CD4-positive, alpha-beta T cell (primary cell): ENCODE measurements around the gene APOBEC3A. TPM values are rescaled to one million over a fixed set of nuclear protein-coding genes. Genes with fewer than 3 reads are reported as not detected.

Experiments used
- ATAC-seq: fragments of 200-7000 bp; cut with Tn5 transposase; one replicate; pipeline ENCODE4 v1.10.0; 2022; ENCODE audit warnings: mild to moderate bottlenecking; ENCODE audit not compliant: poor library complexity
- CTCF ChIA-PET: fragments of 350-600 bp; sonication (Branson Sonifier 250); formaldehyde crosslinking; loops from one replicate; lab custom pipeline; 2021; ENCODE audit warnings: antibody characterized with exemption, inconsistent platforms; lab: Charles Lee
- POLR2A ChIA-PET: fragments of 350-600 bp; sonication (Branson Sonifier 250); formaldehyde crosslinking; loops from one replicate; lab custom pipeline; 2021; ENCODE audit warnings: antibody characterized with exemption, inconsistent platforms; lab: Charles Lee
- DNase-seq, 14 experiments: peaks; one replicate each; pipeline ENCODE4 v3.0.0-alpha.2; 2013 to 2020; ENCODE audit warnings: mixed read lengths in 2 of 14
- H3K27ac ChIP-seq, 2 donors: one replicate each; pipeline versions ENCODE4 v1.5.1 to v1.7.0; 2013; ENCODE audit warnings: low read length in 2 of 2, low read depth in 1 of 2, mild to moderate bottlenecking in 1 of 2
- H3K27me3 ChIP-seq, 2 experiments: 1 replicate in 1 of 2; 2 replicates in 1 of 2; pipeline versions ENCODE4 v1.6.1 to v1.7.0; 2013; ENCODE audit warnings: low read length in 2 of 2, control low read depth in 1 of 2, mild to moderate bottlenecking in 1 of 2, moderate library complexity in 1 of 2; ENCODE audit not compliant: insufficient read depth in 2 of 2, control insufficient read depth in 1 of 2
- H3K36me3 ChIP-seq: one replicate; pipeline ENCODE4 v1.6.1; 2013; ENCODE audit warnings: low read length, control low read depth; ENCODE audit not compliant: insufficient read depth
- H3K4me1 ChIP-seq: one replicate; pipeline ENCODE4 v1.6.1; 2013; ENCODE audit warnings: low read length, control low read depth; ENCODE audit not compliant: insufficient read depth
- H3K4me3 ChIP-seq: one replicate; pipeline ENCODE4 v1.5.1; 2013; ENCODE audit warnings: mild to moderate bottlenecking, low read length, moderate library complexity
- H3K9me3 ChIP-seq, 2 experiments: 1 replicate in 1 of 2; 2 replicates in 1 of 2; pipeline versions ENCODE4 v1.6.1 to v1.7.0; 2013; ENCODE audit warnings: low read length in 2 of 2, mild to moderate bottlenecking in 2 of 2, control low read depth in 1 of 2, moderate library complexity in 1 of 2; ENCODE audit not compliant: control insufficient read depth in 1 of 2, insufficient read depth in 1 of 2
- H3K27ac Mint-ChIP-seq: one replicate; pipeline ENCODE4 v1.8.0; 2020; ENCODE audit warnings: mixed read lengths
- H3K27me3 Mint-ChIP-seq: one replicate; pipeline ENCODE4 v1.8.0; 2021; ENCODE audit warnings: mixed read lengths
- H3K36me3 Mint-ChIP-seq: one replicate; pipeline ENCODE4 v1.8.0; 2021; ENCODE audit warnings: low read depth, mixed read lengths
- H3K4me1 Mint-ChIP-seq: one replicate; pipeline ENCODE4 v1.8.0; 2021; ENCODE audit warnings: low read depth, mixed read lengths
- H3K4me3 Mint-ChIP-seq: one replicate; pipeline ENCODE4 v1.8.0; 2020; ENCODE audit warnings: mild to moderate bottlenecking, mixed read lengths
- H3K9me3 Mint-ChIP-seq: one replicate; pipeline ENCODE4 v1.8.0; 2020; ENCODE audit warnings: mixed read lengths
- intact Hi-C, 2 experiments: fragments of 100-400 bp; cut with DNase I in 1 of 2; cut with micrococcal nuclease in 1 of 2; formaldehyde crosslinking; loops; one replicate each; pipeline versions ENCODE4 v1.15.1 to v1.9.0; 2023 to 2025; cut with DNase I, micrococcal nuclease
- total RNA-seq, 174 experiments: library from RNA in 2 of 174; stranded (reverse) in 2 of 174; gene quantifications; one replicate each; pipeline ENCODE4 v1.2.3 and lab custom pipeline; 2021 to 2026
- TF ChIP-seq, protein P1 (sequence below): fragments of 200-600 bp; IDR thresholded peaks from one replicate; pipeline ENCODE4 v1.8.0; 2022; ENCODE audit warnings: antibody characterized with exemption, mild to moderate bottlenecking

The APOBEC3A gene
- total RNA-seq, 2 experiments from 2014 or later: 0.74 to 1.6 TPM

DNA sequence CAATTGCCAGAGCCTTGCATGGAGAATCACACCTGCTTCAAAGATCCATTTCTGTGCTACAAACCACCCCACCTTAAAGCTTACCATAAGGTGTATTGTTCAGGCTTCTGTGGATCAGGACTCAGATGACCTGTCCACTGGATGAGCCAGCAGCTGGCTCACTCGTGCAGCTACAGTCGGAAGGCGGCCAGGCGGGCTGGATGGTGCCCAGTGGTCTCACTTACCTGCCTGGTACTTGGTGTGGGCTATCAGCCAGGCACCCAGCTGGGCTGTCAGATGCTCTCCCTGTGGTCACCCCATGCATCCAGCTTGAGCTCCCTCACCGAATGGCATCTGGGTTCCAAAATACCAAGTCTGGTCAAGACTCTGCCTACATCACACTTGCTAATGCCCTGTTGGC is 13.8 kb downstream of the APOBEC3A start:
- Mint-ChIP-seq H3K27ac (no peak overlapping the region), H3K27me3 (peaks cover 24% of the 10 kb centered on the region), H3K36me3 (no peaks in the 10 kb centered on the region), H3K9me3 (no peaks in the 10 kb centered on the region), H3K4me3 (no peak overlapping the region), H3K4me1 (peaks cover 4% of the 10 kb centered on the region)
- DNase-seq (no peak), ATAC-seq (no peak)
- H3K27ac ChIP-seq: no peak overlapping the region
- no peaks in the 10 kb centered on the region for H3K36me3 ChIP-seq
- H3K4me3 ChIP-seq: no peak overlapping the region
- TF ChIP-seq, protein P1, sequence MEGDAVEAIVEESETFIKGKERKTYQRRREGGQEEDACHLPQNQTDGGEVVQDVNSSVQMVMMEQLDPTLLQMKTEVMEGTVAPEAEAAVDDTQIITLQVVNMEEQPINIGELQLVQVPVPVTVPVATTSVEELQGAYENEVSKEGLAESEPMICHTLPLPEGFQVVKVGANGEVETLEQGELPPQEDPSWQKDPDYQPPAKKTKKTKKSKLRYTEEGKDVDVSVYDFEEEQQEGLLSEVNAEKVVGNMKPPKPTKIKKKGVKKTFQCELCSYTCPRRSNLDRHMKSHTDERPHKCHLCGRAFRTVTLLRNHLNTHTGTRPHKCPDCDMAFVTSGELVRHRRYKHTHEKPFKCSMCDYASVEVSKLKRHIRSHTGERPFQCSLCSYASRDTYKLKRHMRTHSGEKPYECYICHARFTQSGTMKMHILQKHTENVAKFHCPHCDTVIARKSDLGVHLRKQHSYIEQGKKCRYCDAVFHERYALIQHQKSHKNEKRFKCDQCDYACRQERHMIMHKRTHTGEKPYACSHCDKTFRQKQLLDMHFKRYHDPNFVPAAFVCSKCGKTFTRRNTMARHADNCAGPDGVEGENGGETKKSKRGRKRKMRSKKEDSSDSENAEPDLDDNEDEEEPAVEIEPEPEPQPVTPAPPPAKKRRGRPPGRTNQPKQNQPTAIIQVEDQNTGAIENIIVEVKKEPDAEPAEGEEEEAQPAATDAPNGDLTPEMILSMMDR: no peak
- ChIA-PET CTCF (interaction anchor here (0.7 kb wide), 1 partner anchor 32 kb away, joined by 3 read pairs; no protein-coding TSS in a partner anchor), POLR2A (no interaction called here)
- no peaks in the 10 kb centered on the region for H3K9me3 ChIP-seq
- H3K27me3 ChIP-seq: no peaks in the 10 kb centered on the region
- intact Hi-C loops: no loop called here
- peaks cover 34% of the 10 kb centered on the region for H3K4me1 ChIP-seq

DNA sequence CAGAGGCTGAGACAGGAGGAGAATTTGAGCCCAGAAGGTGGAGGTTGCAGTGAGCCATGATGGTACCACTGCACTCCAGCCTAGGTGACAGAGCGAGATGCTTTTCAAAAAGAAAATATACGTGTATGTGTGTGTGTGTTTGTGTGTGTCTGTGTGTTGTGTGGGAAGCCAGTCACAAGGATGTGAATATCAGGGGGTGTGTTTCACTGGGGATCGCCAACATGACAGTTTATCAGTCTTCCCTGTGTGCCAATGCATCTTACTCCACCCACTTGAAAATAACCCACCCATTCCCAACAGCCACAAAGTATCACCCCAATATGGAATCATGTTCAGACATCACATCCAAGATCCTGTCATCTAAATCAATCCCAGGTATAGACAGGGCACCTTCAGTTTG is 14.4 kb downstream of the APOBEC3A start:
- CTCF ChIA-PET: no interaction called here
- intact Hi-C loops: no loop called here
- POLR2A ChIA-PET: no interaction called here
- Histone ChIP-seq H3K27me3 (no peaks in the 10 kb centered on the region), H3K4me3 (no peak overlapping the region), H3K4me1 (peaks cover 29% of the 10 kb centered on the region), H3K9me3 (no peaks in the 10 kb centered on the region), H3K36me3 (no peaks in the 10 kb centered on the region), H3K27ac (no peak overlapping the region)
- TF ChIP-seq, protein P1: no peak
- no peaks in the 10 kb centered on the region for H3K36me3 Mint-ChIP-seq
- no peaks in the 10 kb centered on the region for H3K9me3 Mint-ChIP-seq
- H3K27me3 Mint-ChIP-seq: peaks cover 21% of the 10 kb centered on the region
- DNase-seq (no peak), ATAC-seq (no peak)
- no peak overlapping the region for H3K4me3 Mint-ChIP-seq
- H3K4me1 Mint-ChIP-seq: peaks cover 4% of the 10 kb centered on the region
- no peak overlapping the region for H3K27ac Mint-ChIP-seq

DNA sequence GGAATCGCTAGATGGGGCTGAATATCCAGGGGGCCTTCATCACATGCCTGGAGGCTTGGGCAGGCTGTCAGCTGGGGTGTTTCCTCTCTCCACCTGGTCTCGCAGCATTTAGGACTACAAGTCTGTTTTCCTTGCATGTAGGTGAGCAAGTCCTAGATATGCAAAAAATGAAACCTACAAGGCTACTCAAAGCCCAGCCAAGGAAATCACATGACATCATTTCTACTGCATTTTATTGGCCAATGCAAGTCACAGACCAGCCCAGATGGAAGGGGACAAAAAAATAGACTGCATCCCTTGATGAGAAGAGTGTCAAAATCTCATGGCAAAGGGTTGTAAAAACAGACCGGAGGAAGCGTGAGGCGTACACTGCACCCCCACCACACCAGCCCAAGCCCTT is 15.1 kb downstream of the APOBEC3A start:
- peaks cover 22% of the 10 kb centered on the region for H3K4me1 ChIP-seq
- intact Hi-C loops: no loop called here

More for the DNA sequence above, 15.1 kb downstream of the APOBEC3A start:
- Mint-ChIP-seq H3K4me1 (peaks cover 4% of the 10 kb centered on the region), H3K36me3 (no peaks in the 10 kb centered on the region), H3K4me3 (no peak overlapping the region), H3K27ac (no peak overlapping the region), H3K9me3 (no peaks in the 10 kb centered on the region), H3K27me3 (peaks cover 20% of the 10 kb centered on the region)
- no peaks in the 10 kb centered on the region for H3K9me3 ChIP-seq
- no peaks in the 10 kb centered on the region for H3K36me3 ChIP-seq
- H3K27me3 ChIP-seq: no peaks in the 10 kb centered on the region
- ATAC-seq: no peak
- TF ChIP-seq, protein P1: no peak
- H3K4me3 ChIP-seq: no peak overlapping the region
- POLR2A ChIA-PET: interaction anchor here (1.8 kb wide), 1 partner anchor 31 kb away, joined by 5 read pairs; no protein-coding TSS in a partner anchor
- H3K27ac ChIP-seq: no peak overlapping the region
- CTCF ChIA-PET: no interaction called here
- DNase-seq: no peak
